GM13976 (cell line): Measurements from ENCODE around the gene GALNT13.

Source experiments
- DNase-seq: peaks from one replicate; pipeline ENCODE4 v3.0.0; 2012; ENCODE audit warnings: low spot score
- in situ Hi-C: fragments of 300-500 bp; cut with MboI; formaldehyde crosslinking; loops from one replicate; pipeline ENCODE4 v1.12.0; 2022; ENCODE audit warnings: low sequenced_read_pairs, mixed read lengths, inconsistent platforms; ENCODE audit not compliant: unreplicated experiment
- TF ChIP-seq, protein P1 (sequence below): IDR thresholded peaks from 2 replicates; pipeline ENCODE4 v1.5.1; 2012; ENCODE audit warnings: borderline replicate concordance, mild to moderate bottlenecking; ENCODE audit not compliant: insufficient read depth; ENCODE audit errors: extremely low read depth, missing control alignments, control extremely low read depth

Gene GALNT13

DNA sequence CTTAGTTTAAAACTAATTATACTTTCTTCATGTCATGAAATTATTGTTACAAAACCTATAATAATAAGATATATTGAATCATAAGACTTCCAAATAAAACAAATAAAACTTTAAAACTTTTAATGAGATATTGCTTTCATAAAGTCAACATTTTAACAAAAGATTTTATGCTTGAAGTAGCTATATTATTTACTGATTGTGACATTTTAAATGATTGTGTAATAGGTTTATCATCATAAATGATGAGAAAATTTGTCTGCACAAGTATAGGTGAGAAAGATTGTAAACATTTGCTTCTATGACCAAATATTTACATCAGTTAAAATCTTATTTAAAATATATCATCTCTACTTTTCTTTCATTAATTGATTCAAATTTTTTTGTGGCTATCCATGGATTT, 5.1 kb upstream of the GALNT13 start:
- in situ Hi-C loops = no loop called here
- no peak for DNase-seq
- TF ChIP-seq, protein P1, sequence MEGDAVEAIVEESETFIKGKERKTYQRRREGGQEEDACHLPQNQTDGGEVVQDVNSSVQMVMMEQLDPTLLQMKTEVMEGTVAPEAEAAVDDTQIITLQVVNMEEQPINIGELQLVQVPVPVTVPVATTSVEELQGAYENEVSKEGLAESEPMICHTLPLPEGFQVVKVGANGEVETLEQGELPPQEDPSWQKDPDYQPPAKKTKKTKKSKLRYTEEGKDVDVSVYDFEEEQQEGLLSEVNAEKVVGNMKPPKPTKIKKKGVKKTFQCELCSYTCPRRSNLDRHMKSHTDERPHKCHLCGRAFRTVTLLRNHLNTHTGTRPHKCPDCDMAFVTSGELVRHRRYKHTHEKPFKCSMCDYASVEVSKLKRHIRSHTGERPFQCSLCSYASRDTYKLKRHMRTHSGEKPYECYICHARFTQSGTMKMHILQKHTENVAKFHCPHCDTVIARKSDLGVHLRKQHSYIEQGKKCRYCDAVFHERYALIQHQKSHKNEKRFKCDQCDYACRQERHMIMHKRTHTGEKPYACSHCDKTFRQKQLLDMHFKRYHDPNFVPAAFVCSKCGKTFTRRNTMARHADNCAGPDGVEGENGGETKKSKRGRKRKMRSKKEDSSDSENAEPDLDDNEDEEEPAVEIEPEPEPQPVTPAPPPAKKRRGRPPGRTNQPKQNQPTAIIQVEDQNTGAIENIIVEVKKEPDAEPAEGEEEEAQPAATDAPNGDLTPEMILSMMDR = no peak

DNA sequence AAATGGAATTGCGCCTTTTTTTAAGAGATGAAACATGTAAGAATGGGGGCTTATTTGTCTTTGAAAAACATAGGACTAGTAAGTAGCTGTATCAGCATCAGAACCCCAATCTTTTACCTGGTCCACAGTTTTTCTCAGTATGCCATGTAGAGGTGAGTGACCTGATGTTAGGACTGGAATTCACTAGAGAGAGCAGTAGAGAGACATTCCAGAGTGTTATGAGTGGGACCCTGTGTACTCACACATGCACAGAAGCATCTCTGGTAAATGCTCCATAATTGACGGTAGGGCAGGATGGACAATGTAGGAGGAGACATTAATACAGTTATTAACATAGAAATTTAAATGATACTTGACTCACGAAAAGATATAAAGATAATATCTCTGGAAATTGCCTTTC, 1.4 kb upstream of the GALNT13 start:
- in situ Hi-C loops = no loop called here
- TF ChIP-seq, protein P1 = no peak
- no peak for DNase-seq

DNA sequence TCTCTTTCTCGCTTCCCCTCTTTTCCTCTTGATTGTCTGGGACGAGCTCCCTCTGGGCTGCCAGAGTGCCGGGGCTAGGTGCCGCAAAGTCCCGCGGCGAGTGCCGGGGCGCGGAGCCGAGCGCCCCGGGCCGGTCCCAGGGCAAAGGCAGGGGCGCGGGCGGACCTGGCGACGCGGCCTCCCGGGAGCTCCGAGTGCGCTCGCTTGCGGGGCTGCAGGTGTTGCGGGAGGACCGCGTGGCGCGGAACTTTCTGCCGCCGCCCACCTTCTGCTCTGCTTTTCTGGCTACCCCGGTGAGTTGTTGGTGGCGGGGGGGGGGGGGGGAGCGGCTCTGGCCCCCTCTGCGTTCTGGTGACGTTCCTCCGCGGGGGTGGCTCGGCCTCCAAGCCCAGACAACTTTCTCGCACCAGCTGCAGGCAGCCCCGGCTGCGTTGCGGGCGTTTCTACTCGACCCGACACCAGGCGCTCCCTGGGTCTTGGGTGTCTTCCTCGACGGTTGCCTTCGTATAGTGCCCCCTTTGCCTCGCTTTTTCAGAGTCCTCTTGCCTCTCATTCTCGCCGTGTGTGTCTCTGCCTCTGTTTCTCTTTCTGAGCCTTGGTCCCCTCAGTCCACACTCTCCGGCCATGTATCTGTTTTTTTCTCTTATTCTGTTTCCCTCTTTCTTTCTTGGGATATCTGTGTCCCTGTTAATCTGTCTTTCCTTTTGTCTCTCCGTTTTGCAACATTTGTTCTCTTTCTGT, 759 bp downstream of the GALNT13 start:
- TF ChIP-seq, protein P1 = no peak
- in situ Hi-C loops = no loop called here
- no peak for DNase-seq

DNA sequence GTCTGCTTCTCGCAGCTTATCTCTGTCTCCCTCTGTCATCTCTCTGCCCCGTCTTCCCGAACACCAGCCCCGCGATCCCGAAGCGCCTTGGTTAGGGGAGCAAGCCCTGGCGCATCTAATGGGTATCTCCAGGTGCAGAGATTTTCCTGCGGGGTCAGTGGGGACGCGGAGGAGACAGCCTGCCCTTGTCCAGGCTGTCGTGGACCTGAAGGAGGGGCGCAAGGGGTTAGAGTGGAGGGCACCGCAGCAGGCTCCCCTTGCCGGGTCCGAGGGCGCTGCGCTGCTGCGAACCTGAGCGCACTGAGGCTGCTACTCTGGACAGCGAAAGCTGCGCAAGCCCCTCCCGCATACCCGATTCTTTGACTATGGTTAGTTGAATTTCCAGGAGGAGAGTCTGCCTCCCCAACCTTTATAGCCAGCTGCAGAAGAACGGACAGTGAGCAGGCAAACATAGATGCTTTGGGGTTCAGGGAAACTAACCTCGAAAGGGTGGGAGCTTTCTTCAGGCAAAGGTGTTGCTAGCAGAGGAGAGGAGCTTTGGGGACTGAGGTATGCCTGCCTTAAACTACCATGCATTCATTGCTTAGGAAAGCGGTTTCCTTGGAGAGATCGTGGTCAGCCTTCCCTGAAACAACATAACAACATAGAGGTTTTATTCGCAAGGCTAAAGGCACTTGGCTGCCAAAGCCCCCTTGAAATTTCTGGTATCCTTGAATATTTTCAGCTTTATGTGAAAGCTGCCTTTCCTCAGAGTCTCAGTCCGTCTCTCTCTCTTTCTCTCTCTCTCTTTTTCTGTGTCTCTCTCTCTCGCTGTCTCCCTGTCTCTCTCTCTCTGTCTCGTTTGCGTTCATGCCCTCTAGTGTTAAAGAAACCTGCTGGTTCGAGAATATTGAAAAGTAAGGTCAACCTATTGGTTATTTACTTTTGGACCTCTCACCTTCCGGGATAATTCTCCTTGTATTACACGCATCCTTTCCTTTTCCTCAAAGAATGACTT, 1.6 kb downstream of the GALNT13 start:
- in situ Hi-C loops = no loop called here
- DNase-seq = no peak
- TF ChIP-seq, protein P1 = no peak

DNA sequence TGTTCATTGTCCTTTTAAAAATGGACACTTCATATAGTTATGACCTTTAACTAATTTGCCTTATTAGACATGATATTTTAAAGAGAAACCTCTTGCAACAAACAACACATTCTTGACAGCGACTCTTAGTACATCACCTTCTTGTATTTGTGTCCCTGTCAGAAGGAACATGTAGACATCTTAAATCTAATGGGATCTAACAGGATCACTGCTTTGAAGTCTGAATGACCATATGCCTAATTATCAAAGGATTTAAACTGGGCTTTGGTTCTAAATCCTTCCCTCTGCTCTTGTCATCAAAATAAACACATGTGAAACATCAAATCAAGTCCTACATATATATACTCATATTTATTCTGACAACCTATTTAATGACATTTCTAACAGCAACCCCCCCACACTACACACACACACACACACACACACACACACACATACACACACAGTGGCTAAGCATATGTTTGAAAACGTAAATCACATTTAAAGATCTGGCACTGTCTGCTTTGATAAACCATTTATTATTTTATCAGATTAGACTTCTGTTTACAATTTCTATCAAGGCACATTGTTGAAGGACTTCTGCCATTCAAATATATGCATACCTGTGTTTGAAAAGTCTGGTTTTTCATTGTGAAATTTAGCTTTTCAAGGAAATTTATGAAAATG, 4.2 kb downstream of the GALNT13 start:
- in situ Hi-C loops = no loop called here
- no peak for DNase-seq
- TF ChIP-seq, protein P1 = no peak

DNA sequence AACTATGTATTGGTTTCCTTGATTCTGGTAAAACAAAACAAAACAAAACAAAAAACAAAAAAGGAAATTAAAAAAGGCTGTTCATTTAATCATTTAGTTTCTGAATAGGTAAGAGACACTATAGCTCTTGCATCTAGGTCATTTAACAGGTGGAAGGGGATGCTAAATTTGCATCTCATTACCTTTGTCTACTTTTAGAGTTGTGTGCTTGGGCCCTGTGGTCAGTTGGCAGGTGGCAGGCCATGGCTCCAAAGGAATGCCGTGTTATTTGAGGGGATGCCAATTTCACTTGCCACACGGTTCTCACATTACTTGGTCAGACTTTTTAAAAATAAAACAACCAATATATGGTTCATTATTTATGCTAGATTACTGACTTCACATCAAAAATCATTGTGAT, 9.2 kb downstream of the GALNT13 start:
- in situ Hi-C loops = no loop called here
- DNase-seq = no peak
- TF ChIP-seq, protein P1 = no peak
